ENCODE data around the gene HDAC1.
"Not testable (repeated sequence)": the region's sequence is repeated elsewhere in the genome, so short reads cannot be mapped to it uniquely, and the experiment has no call there.

Gene HDAC1

DNA sequence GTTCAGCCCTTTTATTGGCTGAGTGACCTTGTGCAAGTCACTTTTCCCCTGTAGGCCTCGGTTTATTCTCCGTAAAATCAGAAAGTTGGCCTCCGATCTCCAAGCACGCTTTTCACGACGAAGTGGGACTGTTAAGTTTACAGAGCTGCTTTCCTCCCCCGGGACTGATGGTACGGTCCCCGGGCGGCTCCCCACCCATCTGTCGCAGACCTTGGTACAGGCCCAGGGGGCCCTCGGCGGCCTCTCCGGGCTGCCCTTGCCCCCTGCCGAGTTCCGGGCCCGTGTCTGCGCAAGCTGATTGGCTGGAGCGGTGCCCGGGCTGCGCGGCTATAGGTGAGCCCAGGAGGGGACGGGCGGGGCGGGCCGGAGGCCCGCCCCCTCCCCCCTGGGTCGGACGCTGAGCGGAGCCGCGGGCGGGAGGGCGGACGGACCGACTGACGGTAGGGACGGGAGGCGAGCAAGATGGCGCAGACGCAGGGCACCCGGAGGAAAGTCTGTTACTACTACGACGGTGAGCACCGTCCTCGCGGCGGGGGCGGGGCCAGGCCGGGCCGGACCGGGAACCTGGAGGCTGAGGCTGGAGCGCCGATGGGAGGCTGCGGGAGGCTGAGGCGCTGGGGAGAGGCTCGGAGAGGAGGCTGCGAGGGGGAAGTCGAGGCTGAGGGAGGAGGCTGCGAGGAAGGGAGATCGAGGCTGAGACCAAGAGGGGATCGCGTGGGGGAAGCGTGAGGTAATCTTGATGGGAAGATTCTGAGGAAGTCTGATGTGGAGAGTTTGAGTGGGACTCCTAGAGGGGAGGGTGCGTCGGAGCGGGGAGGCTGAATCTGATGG is at the start of gene HDAC1:
HDAC1 (plus strand) TSS at position 376 of the 831 bp plus-strand sequence; CDS start at position 463, 87 bp downstream.
- DNase-seq, result peak; percentile 97

DNA sequence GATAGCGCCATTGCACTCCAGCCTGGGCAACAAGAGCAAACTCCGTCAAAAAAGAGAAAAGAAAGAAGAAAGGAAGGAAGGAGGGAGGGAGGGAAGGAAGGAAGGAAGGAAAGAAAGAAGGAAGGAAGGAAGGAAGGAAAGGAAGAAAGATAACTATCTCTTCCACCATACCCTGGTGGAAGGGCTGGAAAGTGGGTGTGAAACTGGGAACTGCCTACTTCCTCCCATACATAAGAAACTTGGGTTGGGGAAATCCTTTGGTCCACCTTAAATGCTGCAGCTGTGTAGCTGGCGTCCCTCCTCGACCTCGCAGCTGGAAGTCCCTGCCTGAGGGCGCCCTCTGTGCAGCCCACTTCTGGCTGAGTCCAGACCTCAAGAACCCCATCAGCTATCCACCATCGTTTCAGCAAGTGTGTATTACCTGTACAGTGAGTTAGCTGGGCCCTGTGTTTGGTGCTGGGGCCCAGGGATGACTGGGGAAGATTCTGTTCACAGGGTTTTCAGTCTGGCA is 49.5 kb upstream of the HDAC1 start:
- DNase-seq, result no peak

DNA sequence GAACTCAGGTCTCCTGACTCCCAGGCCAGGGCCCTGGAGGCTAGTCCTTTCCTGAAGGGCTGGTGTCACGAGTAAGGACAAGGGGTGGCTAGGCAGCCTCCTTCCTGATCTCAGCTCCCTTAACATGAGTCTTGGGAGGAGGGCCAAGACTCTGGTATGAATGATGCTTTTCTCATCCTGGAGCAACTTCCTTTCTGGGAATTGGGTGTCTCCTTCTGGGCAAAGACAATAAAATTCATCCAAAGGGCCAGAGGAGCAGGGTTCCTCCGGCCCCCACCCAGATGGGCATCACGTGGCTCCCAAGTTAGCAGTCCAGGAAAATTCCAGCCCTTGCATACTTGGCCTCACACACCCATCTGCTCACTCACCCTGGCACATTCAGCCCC is 45.0 kb upstream of the HDAC1 start, which contains the start of gene FAM167B:
FAM167B (plus strand) TSS at position 335 of the 386 bp plus-strand sequence. CDS start 200 bp downstream, outside the sequence.
- DNase-seq, result no peak

DNA sequence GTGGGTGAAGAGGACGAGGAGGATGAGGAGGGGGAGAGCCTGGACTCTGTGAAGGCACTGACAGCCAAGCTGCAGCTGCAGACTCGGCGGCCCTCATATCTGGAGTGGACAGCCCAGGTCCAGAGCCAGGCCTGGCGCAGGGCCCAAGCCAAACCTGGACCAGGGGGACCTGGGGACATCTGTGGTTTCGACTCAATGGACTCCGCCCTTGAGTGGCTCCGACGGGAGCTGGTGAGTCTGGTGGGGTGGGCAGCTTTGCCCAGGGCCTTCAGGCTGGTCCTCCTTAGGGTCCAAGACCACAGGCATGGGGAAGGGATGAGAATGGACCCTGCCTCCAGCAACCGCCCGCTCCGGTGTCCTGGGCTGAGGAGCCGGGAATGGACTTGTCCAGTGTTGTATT is 44.4 kb upstream of the HDAC1 start:
- no peak for DNase-seq

DNA sequence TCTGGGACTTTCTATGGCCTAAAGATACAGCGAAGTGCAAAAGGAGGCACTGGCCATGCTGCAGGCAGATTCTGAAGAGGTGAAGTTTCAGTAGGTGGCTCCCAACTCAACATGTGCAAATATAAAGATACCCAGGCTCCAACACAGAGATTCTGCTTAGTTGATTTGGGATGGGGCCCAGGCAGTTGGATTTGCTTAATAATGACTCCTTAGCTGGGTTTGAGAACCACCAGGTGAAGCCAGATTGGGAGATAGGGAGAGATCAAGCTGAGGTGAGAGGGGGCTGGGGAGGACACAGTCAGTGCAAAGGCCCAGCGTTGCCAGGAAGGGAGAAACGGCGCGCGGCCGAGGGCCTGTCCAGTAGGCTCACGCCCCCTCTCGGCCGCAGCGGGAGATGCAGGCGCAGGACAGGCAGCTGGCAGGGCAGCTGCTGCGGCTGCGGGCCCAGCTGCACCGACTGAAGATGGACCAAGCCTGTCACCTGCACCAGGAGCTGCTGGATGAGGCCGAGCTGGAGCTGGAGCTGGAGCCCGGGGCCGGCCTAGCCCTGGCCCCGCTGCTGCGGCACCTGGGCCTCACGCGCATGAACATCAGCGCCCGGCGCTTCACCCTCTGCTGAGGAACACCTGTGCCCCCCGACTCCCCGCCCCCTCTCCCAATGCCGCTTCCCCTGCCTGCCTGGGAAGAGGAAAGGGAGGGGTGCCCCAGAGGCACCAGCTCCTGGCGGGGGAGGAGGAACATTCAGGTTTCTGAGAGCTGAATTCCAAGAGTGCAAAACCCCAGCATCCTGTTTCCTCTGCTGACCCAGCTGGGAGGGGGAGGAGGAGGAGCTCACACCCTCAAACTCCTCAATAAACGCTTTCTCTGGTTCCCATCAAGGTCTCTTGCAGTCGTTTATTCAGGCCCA is 43.6 kb upstream of the HDAC1 start:
- DNase-seq, result peak; percentile 93

DNA sequence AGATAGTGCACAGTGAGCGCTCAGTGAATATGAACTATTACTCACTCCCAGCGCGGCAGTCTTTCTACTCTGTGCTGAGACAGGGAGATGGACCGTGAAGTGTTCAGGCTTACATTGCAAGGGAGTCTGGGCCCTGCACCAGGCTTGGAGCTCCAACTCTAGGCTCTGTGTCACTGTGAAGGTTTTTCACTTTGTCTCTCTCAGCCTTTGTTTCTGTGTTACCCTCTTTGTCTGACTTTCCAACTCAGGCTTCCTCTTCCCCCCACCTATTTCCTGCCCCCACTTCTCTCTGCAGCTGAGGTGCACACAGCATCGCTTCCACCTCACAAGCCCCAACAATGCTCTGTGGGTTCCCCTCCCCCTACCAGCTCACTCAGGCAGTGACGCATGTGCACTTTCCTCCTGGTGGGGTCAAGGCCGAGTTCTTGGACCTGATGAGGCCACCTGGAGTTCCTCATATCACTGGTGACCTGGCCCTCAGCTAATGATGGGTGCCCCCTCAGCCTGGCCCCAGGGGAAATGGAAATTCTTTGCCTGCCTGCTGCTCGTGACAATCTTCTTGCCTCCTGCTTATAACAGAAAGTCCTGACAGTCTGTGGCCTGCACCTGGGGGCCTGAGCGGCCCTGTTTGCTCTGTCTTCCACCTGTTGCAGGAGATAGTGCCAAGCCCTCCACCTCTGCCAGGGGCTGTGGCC is 41.9 kb upstream of the HDAC1 start:
- DNase-seq, result peak; percentile 85

DNA sequence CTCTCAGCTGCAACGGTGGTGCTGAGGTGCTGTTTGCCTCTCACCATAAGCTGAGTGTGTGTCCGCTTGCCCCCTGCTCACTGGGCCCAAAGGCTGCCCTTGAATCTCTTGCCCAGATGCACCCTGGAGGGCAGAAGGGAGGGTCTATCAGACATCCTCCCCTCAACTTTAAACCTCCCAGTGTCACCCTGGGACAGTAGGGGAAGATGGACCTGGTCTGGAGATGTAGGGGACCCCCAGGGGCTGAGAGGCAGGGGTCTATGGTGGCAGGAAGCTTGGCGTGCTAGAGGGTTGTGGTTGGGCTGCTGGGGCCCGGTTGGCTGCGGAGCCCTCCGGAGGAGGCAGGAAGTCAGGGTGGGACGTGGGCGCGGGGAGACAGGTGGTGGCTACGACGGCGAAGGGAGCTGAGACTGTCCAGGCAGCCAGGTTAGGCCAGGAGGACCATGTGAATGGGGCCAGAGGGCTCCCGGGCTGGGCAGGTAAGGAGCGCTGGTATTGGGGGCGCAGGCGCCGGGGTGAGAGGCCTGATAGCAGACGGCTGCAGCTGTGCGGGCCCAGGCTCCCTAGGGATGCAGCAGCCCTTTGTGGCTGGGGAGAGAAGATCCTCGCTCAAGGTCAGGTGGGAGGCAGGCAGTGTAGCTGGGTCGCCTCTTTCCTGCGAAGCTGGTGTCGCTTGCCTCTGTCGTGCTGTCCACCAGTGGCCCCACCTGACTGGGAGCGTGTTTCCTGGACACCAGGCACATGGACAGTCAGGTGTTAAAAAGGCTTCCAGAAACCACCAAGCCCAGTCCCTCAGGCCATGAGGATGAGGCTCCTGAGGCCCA is 40.8 kb upstream of the HDAC1 start, which contains the start of gene LCK:
LCK (plus strand) TSS at position 373 of the 824 bp plus-strand sequence. CDS start 23,065 bp downstream, outside the sequence.
- peak; percentile 86 for DNase-seq

DNA sequence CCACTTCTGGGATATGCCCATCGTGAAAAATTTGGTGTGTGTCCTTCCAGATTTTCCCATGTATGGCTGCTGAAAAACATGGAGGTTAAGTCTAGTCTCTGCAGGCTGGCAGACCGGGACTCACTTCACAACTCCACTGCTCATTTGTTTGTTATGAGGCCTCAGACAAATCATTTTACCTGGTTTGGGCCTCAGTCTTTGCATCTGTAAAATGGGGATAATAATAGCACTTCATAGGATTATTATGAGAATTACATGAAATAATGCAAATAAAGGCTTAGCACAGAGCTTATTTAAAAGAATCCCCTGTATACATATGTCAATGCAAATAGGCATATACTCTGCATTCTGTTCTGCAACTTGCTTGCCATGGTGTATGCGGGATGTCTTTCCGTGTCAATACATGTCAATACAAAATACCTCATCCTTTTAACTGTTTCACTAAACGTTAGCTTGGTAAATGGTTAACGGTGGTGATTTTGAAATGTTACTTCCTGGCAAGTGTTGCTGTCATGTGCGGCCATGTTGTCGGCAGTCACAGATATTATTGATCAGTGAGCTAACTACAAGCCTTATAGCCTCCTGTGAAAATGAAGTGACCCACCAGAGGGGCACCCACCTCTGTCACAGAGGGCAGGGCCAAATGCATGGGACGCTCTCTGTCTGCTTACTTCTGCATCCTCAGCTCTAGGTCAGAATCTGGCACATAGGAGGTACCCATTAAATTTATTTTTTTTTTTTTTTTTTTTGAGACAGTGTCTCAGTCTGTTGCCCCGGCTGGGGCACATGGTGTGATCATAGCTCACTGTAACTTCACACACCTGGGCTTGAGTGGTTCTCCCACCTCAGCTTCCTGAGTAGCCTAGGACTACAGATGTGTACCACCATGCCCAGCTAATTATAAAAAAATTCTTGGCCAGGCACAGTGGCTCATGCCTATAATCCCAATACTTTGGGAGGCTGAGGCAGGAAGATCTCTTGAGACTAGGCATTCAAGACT is 36.5 kb upstream of the HDAC1 start:
- no peak for DNase-seq

DNA sequence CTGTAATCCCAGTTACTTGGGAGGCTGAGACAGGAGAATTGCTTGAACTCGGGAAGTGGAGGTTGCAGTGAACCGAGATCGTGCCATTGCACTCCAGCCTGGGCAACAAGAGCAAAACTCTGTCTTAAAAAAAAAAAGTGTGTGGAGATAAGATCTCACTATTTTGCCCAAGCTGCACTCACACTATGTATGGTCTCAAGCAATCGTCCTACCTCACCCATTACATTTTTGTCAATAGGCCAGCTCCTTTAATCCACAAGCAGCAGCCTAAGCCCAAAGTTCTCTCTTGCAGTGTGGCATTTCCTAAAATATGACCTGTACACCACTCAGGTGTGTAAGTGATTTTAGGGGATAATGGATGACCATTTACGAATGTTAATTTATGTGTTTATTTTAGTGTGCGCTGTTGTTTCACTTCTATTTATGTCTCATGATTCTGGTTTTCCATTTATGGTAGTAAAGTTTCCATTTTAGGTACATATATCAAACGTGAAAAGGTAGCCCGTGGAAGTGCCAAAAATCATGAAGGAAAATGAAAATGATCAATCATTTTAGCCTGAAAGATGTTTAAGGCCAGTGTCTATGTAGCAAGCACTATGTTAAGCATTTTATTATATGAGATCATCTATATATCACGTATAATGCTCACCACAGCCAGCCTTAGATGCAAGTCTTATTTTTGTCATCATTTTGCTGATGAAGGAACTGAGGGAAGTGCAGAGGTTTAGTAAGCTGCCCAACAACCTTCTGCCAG is 35.2 kb upstream of the HDAC1 start:
- no peak for DNase-seq

DNA sequence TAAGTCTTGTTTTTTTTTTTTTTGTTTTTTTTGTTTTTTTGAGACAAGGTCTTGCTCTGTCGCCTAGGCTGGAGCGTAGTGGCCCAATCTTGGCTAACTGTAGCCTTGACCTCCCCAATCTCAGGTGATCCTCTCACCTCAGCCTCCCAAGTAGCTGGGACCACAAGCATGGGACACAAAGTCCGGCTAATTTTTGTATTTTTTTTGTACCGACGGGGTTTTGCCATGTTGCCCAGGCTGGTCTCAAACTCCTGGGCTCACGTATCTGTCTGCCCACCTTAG is 34.7 kb upstream of the HDAC1 start:
- DNase-seq, result no peak

DNA sequence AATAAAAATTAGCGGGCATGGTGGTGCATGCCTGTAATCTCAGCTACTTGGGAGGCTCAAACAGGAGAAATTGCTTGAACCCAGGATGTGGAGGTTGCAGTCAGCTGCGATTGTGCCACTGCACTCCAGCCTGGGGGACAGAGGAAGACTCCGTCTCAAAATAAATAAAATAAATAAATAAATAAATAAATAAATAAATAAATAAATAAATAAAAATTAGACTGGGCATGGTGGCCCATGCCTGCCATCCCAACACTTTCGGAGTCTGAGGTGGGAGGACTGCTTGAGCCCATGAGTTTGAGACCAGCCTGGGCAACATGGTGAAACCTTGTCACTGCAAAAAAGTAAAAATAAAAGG is 28.7 kb upstream of the HDAC1 start:
- DNase-seq, result not testable (repeated sequence)

DNA sequence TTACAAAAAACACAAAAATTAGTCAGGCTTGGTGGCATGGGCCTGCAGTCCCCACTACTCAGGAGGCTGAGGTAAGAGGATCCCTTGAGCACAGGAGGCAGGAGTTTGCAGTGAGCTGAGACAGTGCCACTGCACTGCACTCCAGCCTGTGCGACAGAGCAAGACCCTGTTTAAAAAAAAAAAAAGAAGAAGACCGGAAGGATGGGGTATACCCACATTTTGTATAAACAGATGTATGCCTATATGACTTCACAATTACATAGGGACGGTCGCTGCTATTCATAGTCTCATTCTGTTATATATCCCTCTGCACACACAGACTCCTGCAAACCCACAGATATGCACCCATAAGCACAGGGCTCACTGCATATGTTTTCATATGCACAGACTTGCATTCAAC is 28.1 kb upstream of the HDAC1 start:
- no peak for DNase-seq

DNA sequence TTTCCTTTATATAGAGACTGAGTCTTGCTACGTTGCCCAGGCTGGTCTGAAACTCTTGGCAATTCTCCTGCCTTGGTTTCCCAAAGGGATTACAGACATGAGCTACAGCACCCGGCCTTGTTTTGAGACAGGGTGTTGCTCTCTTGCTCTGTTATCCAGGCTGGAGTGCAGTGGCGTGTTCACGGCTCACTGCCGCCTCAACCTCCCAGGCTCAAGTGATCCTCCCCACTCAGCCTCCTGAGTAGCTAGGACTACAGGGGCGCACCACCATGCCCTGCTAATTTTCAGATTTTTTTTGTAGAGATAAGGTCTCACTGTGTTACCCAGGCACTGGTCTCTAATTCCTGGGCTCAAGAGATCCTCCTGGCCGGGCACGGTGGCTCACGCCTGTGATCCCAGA is 26.0 kb upstream of the HDAC1 start:
- no peak for DNase-seq

DNA sequence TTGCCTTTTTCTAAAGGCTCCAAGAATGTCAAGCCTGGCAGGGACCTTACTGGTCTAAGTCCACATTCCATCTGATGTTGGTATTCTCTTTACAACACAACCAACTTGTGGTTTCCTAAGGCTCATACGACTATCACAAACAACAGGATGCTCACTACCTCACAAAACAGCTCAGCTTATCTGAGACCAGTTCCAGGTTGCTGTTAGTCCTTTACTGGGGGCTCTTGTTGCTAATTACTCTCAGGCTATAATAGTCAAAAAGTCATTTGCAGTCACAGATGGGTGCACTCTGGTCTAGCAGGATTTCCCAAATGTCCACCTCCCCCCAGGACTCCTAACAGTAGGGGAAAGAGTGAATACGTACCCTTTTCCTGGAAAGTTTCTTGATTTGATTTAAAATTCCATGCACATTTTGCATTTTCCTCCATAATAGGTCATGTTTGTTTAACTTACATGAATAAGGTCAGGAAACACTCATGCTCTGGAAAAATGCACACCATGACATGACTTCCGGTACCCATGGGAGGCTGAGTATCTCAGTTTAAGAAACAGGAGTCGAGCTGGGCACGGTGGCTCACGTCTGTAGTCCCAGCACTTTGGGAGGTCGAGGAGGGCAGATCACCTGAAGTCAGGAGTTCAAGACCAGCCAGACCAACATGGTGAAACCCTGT is 24.8 kb upstream of the HDAC1 start:
- DNase-seq, result no peak

DNA sequence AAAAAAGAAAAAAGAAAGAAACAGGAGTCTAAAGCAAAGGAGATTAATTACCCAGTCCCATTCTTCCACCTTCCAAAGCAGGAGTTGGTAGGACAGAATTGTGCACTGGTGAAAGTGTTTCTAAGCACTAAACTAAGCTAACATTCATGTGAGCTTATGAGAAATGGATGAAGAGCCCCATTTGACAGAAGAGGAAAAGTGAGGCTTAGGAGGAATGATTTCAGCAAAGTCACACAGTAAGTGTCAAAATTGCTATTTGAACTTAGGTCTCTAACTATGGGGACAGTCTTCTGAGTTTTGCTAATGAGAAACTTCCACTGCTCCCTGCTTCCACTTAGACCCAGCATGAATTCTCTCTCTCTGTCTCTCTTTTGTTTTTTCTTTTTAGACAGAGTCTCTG is 22.1 kb upstream of the HDAC1 start:
- no peak for DNase-seq

DNA sequence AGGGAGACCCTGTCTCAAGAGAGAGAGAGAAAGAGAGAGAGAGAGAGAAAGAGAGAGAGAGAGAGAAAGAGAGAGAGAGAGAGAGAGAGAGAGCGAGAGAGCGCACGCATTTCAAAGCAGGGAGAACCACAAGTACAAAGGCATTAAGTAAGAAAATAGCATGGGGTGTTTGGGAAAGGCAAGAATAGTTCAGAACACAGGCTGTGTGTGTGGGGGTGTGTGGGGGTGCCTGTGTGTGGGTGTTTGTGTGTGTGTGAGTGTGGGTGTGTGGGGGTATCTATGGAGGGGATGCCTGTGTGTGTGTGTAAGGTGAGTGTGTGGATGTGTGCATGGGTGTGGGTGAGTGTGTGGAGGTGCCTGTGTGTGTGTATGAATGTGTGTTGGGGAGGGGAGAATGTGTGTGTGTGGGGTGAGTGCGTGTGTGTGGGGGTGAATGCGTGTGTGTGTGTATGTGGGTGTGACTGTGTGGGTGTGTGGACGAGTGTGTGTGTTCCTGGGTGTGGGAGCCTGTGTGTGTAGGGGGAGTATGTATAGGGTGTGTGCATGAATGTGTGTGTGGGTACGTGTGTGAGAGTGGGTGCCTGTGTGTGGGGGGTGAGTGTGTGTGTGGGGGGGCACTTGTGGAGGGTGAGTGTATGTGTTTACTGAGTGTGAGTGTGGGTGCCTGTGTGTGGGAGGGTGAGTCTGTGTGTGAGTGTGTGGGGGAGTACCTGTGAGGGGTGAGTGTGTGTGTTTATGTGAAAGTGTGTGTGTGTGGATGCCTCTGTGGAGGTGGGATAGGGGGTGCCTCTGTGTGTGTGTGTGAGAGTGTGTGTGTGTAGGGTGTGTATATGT is 19.1 kb upstream of the HDAC1 start:
- no peak for DNase-seq

DNA sequence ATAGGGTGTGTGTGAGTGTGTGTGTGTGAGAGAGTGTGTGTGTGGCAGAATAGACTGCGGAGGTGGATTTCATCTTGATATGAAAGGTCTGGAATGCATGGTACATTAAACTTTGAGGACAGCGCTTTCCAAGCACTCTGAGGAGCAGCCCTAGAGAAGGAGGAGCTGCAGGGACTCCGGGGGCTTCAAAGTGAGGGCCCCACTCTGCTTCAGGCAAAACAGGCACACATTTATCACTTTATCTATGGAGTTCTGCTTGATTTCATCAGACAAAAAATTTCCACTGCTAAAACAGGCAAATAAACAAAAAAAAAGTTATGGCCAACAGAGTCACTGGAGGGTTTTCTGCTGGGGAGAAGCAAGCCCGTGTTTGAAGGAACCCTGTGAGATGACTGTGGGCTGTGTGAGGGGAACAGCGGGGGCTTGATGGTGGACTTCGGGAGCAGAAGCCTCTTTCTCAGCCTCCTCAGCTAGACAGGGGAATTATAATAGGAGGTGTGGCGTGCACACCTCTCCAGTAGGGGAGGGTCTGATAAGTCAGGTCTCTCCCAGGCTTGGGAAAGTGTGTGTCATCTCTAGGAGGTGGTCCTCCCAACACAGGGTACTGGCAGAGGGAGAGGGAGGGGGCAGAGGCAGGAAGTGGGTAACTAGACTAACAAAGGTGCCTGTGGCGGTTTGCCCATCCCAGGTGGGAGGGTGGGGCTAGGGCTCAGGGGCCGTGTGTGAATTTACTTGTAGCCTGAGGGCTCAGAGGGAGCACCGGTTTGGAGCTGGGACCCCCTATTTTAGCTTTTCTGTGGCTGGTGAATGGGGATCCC is 18.3 kb upstream of the HDAC1 start:
- DNase-seq, result peak; percentile 83

Data from stimulated activated CD8-positive, alpha-beta memory T cell treated with anti-CD3 and anti-CD28 coated beads, Interleukin-4, amount 100 ng/mL, for 48 hours (primary cell).